ENCODE measurements around the gene GYG2.
"Not testable (repeated sequence)": the region's sequence is repeated elsewhere in the genome, so short reads cannot be mapped to it uniquely, and the experiment has no call there.

- not testable (repeated sequence) for TF ChIP-seq EZH2 (IDR thresholded peaks at IDR 0.05; ENCODE audit: low read length, unreplicated experiment)
- TF ChIP-seq, protein P1, sequence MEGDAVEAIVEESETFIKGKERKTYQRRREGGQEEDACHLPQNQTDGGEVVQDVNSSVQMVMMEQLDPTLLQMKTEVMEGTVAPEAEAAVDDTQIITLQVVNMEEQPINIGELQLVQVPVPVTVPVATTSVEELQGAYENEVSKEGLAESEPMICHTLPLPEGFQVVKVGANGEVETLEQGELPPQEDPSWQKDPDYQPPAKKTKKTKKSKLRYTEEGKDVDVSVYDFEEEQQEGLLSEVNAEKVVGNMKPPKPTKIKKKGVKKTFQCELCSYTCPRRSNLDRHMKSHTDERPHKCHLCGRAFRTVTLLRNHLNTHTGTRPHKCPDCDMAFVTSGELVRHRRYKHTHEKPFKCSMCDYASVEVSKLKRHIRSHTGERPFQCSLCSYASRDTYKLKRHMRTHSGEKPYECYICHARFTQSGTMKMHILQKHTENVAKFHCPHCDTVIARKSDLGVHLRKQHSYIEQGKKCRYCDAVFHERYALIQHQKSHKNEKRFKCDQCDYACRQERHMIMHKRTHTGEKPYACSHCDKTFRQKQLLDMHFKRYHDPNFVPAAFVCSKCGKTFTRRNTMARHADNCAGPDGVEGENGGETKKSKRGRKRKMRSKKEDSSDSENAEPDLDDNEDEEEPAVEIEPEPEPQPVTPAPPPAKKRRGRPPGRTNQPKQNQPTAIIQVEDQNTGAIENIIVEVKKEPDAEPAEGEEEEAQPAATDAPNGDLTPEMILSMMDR (conservative IDR thresholded peaks at IDR 0.05; ENCODE audit: low read depth, low read length): not testable (repeated sequence)
These were observed 25.2 kb upstream of the GYG2 start for GRCh38 chrX:2803486-2803885.

Data from PC-3 (cell line).